HK-2 (cell line): ENCODE results near the gene ENTR1.
"Not testable (repeated sequence)": the region's sequence is repeated elsewhere in the genome, so short reads cannot be mapped to it uniquely, and the experiment has no call there.

Experiments used
- DNase-seq: peaks from one replicate; pipeline ENCODE4 v3.0.0-alpha.2; 2018; ENCODE audit not compliant: unreplicated experiment

Gene ENTR1

DNA sequence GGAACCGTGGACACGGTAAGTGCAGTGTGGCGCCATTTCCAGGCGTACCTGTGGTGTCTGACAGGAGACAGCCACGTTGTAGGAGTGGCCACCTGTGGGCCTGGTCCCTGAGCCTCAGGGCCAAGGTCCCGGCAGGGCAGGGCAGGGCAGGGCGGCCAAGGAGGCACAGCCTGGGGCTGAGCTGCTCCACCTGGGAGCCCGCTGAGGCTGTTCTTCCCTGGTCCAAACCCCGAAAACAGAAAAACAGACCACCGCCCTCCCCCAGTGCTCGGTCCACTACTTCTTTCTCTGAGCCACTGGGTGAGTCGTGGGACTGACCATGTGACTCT lies 8.6 kb upstream of the ENTR1 start:
- no peak for DNase-seq

DNA sequence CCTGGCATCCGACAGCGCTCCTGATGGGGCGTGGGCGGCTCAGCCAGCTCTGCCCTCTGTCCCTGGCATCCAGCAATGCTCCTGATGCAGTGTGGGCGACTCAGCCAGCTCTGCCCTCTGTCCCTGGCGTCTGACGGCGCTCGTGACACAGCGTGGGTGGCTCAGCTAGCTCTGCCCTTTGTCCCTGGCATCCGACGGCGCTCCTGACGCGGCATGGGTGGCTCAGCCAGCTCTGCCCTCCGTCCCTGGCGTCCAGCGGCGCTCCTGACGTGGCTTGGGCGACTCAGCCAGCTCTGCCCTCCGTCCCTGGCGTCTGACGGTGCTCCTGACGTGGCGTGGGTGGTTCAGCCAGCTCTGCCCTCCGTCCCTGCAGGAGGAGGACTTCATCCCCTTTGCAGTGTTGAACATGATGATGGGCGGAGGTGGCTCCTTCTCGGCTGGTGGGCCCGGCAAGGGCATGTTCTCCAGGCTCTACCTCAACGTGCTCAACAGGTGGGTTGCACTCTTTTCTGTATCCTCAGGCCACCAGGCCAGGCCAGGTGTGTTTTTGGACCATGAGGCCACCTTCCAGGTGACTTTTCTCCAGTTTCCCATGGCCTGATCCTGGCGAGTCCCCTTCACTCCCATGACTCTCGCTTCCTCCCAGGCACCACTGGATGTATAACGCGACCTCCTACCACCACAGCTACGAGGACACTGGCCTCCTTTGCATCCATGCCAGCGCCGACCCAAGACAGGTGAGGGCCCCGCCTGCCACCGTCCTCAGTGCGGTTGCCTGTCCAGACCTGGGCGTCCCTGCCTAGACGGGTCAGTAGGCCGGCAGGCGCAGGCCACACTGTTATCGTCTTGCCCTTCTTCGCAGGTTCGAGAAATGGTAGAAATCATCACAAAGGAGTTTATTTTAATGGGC lies 8.0 kb upstream of the ENTR1 start:
- DNase-seq: no peak

DNA sequence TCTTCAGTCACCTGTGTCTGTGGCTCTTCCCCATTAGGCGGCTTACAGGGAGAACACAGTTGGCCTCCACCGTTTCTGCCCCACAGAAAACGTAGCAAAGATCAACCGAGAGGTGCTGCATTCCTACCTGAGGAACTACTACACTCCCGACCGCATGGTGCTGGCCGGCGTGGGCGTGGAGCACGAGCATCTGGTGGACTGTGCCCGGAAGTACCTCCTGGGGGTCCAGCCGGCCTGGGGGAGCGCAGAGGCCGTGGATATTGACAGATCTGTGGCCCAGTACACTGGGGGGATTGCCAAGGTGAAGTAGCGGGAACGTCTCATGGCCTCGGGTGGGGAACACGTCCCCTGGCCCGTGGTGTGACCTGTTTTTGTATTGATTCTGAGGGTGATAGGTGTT lies 6.5 kb upstream of the ENTR1 start:
- DNase-seq: no peak

DNA sequence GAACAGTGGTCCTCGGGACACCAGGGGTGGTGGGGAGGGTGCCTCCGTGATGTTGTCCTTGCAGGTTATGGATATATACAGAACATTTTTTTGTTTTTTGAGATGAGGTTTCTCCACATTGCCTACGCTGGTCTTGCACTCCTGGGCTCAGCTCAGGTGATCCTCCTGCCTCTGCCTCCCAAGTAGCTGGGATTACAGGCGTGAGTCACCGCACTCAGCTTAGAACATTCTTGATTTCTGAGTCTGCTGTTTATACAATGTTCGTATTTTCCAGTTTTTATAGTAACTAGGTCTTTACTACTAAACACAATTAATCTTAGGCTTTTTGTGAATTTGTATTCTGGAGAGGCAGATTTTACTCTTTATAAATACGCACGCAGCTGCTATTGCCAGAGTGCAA lies 6.0 kb upstream of the ENTR1 start:
- DNase-seq: no peak

DNA sequence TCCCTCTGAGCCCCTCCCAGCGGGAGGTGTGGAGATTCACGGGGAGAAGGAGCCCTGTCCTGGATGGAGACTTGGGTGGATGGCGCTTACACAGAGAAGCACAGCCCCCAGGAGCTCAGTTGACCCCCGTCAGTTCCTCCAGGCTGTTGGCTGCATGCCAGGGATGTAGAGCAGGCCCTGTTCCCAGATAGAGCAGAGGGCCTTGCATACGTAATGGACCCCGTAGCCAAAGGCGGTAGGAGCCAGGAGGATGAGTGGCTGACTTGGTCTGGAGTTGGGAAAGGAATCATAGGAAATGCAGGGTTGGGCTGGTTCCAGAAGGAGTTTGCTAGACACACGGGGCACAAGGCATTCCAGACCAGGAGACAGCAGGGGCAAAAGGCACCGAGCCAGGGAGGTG lies 2.5 kb upstream of the ENTR1 start:
- DNase-seq: no peak

DNA sequence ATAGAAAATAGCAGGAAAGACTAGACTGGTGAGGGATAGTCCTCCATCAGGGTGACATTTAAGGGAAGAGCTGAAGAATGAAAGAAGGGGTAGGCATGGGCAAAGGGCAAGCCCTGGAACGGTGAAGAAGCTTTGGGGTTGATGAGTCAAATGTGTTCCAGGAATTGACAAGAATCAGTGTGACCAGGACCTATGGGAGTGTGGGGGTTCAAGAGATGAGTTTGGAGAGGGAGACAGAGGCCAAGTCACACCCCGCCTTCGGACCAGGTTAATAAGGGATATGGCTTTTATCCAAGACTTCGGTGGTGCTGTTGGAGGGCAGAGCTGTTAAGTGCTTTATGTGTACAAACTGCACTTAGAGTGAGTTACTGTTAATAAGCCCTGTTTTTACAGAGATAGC lies 964 bp upstream of the ENTR1 start:
- DNase-seq: no peak

DNA sequence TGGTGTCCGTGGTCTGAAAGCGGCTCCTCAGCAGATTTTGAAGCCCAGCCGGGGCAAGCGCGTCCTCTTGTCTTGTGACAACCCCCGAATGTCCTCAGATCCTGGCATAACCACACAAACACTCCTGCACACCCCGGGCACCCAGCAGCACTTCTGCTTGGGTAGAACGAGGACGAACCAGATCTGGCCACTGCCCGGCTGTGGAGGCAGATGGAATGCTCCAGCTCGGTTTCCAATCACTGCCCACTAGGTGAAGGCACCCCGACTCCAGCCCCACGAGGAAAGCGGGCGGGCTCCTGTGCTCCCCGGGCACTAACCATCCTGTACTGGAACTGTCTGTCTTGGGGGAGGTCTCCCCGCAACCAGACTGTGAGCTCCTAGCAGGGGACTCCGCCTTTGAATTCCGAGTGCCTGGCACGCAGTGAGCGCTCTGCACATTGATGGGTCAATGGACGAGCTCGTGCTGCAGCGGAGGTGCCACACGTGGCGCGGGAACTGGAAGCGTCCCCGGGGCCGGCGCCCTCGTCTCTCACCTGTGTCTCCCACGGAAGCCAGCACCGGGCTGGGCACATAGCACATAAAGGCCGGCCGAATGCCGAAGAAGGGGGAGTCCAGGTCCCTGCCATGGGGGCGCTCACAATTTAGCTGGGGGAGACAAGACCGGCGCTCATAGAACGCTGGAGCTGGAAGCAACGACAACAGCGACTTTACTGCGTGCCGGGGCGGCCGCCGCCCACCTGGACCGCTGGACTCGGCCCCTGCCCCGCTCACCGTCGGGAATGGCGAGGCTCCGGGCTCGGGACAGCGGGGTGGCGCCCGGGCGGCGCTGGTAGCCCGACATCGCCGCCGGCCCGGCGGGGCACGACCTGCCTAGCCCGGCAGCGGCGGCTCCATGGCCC lies 608 bp downstream of the ENTR1 start:
- DNase-seq: peak; percentile 61

DNA sequence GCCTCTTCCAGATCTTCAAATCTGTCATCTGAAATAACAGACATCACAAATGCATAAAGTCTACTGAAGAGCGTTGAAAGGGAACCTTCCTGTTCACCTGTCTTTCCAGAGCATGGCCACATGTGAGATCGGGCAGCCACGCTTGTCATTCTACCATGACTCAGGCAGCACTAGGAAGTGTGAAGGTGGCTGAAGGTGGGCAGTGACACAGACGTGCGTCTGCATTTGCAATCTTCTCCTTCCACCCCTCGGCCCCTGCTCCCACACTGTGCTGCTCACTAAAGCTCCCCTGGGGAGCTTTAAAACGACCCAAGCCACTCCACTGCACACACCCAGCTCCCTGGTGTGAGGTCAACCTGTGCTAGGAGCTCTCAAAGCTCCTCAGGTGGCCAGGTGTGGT lies 2.5 kb downstream of the ENTR1 start:
- DNase-seq: no peak

DNA sequence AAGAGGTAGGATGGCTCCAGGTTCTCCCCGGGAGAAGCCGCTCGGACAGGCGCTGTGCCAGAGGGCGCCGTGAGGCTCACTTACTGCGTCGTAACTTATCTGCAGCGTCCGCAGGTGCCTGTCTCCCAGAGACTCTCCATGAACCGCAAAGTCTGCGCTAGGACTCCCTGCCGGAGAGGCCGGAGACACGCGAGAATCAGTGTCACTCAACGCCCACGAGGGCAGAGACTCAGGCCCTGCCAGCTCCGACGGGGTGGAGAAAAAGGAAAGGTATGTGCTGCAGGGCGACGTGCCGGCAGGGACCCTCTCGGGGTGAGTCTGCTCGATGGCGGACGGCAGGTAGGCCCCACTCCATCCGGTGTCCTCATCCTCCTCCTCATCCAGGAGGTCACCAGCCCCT lies 3.4 kb downstream of the ENTR1 start:
- DNase-seq: not testable (repeated sequence)

DNA sequence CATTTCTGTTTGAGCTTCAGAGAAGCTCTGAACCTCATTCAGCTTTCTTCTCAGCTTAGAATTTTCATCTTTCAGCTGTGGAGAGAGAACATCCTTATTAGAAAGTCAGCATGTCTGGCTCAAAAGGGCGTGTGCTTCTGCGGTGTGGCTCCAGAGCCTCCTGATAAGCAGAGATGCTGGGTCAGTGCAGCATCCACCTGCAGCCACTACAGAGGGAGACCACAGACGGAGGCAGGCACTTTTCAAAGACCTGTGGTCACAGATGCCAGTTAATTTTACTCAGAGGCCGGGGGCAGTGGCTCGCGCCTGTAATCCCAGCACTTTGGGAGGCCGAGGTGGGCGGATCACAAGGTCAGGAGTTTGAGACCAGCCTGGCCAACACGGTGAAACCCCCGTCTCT lies 4.5 kb downstream of the ENTR1 start:
- DNase-seq: not testable (repeated sequence)

DNA sequence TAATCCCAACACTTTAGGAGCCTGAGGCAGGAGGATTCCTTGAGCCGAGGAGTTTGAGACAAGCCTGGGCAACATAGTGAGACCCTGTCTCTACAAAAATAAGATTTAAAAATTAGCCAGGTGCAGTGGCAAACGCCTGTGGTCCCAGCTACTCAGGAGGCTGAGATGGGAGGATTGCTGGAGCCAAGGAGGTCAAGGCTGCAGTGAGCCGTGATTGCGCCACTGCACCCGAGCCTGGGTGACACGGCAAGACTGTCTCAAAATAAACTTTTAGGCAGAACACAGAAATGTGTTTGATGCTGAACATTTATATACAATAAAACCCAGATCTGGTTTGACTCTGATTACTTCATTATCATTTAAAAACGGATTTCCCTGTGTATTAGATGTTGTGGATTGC lies 4.9 kb downstream of the ENTR1 start:
- no peak for DNase-seq

DNA sequence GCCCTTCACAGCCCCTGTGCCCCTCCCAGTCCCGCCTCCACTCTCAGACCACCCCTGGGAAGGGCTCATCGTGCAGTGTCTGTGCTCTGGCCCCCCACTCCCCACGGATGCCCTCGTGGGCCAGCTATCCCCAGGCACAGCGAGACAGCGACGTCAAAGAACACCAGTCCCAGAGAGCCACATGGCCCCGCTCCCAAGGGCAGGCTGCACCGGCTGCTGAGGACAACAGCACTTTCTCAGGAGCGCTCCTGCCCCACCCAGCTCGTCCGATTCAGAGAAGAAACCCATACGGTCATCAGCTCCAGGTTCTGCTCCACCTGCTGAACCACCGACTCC lies 5.6 kb downstream of the ENTR1 start:
- no peak for DNase-seq

DNA sequence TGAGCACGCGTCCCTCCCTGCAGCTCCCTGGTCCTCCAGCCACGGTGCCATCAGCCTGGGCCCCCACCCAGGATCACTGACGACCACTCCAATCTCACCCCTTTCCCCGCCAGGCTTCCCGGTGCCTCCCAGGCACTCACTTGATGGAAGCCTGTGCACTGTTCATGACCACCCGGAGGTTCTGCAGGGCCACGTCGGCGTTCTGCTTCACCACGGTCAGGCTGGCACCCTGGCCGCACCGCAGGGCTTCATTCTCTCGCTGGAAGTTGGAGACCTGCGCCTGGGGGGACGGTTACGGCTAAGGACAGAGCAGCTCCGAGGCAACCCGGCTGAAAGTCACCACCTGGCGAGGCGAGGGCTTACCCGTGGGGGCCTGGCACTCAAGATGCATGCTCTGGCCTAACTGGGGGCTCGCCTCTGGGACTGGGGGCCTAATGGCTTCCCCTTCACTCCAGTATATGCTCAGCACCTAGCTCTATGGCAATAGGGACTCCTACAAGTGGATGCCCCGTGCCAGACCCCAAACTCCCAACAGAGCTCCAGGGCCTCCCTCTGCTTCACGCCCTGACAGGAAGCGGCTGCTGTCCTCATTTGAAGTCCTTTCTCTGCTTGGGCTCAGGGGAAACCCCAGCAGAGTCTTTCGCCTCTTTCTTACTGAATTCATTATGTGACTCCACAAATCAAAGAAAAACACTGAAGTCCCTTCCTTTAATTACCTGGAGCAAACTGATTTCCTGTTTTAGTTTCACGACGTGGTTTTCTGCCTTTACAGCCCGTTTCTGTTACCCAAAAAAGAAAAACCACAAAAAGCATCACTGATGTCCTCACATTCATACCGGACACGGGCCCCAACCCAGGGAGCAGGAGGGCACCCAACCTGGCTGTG lies 6.3 kb downstream of the ENTR1 start:
- DNase-seq: no peak

DNA sequence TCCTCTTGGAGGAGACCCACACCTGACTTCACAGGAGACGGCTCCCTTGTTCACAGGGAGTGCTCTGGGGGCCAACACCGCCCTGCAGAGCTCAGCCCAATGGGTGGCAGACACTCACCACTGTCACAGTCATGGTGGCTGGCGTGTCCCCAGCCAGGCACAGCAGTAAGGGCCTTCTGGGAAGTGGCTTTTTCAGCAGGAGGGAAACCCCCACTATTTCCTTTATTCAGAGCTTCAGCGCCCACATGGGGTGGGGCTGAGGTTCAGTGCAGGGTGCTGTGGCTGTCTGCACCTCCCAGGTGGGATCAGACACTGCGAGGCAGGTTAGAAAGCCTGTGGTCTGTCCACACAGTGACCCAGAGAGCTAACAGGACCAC lies 6.9 kb downstream of the ENTR1 start:
- DNase-seq: no peak

DNA sequence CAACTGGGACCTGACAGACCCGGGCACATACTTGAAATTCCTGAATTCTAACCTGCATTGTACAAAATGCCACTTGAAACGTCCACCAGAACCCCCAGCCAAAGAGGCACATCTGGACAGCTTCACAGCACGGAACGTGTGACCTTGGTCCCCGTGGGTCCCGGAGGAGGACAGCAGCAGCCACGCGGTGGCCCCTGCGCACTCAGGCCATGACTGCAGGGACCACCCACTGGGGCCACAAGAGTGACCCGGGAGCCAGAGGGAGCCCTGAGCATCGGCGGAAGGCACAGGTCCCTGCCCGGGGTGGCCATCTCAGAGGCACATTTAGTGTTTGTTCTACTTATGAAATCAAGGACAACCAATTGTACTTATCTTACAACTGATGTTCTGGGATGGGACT lies 8.3 kb downstream of the ENTR1 start:
- DNase-seq: no peak

DNA sequence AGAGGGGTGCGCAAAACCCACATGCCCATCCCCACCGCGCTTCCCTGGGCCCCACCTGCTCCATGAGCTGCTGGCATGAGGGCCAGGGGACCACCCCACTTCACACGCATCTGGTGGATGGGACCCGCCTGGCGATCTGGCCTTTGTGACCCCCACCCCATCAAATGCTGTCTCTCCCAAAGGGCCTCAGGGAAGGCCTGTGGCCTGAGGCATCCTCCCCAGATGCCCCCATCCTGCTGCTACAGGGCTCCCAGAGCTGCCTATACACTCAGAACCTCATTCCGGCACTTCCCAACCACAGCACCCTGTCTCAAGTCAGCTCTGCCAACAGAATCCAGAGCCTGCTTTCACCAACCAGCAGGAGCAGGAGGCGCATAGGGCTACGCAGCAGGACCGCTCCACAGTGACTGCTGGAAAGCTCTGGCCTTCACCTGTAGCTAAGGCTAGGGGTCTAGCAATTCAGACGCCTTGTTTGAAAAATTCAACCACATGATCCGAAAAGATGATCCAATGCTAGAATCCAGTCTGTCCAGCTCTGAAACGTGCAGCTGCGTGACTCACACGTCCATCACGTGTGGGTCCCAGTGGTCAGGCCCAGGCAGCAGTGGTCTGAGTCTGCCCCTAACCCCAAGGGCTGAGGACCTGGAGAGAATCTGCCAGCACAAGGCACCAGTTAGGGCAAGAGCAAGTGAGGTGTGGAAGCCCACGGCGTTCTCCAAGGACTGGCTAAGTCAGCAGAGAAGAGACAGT lies 9.1 kb downstream of the ENTR1 start:
- DNase-seq: no peak

DNA sequence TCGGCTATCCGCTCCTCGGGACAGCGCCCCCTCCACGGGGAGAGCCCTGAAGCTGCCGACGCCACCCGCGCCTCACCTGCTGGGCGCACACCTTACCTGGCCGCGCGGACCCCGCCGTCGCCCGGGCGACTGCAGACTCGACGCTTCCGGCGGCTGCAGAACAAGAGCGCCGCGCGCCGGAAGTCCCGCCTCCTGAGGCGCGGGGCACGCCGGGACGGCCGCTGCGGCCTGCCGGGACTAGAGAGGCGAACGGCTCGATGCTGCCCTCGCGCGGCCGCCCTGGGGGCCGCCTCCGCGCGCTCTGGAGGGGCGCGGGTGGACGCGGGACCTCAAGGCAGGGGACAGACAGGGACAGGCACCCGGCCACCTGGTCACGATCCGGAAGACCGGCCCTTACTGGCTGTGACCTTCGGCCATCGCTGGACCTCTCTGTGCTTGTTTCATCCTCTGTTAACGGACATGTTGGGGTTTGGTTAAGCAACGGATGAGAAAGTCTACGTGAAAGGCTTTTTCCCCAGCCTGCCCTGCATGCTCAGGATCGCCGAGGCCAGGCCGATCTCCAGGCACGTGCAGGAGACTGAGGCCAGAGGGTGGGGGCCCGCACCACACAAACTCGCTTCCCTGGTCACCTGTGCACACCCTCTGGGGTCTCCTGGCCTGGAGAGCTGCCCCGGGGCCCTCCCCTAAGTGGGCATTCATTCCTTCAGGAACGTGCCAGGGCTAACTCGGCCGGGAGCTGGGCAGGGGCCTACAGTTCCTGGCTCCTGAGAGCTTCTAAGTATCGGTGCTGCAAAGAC lies 10.2 kb downstream of the ENTR1 start, which contains the start of gene SNAPC4:
SNAPC4 (minus strand) TSS at position 133 of the 797 bp plus-strand sequence. CDS start 1,742 bp downstream, outside the sequence.
- DNase-seq: peak; percentile 87

DNA sequence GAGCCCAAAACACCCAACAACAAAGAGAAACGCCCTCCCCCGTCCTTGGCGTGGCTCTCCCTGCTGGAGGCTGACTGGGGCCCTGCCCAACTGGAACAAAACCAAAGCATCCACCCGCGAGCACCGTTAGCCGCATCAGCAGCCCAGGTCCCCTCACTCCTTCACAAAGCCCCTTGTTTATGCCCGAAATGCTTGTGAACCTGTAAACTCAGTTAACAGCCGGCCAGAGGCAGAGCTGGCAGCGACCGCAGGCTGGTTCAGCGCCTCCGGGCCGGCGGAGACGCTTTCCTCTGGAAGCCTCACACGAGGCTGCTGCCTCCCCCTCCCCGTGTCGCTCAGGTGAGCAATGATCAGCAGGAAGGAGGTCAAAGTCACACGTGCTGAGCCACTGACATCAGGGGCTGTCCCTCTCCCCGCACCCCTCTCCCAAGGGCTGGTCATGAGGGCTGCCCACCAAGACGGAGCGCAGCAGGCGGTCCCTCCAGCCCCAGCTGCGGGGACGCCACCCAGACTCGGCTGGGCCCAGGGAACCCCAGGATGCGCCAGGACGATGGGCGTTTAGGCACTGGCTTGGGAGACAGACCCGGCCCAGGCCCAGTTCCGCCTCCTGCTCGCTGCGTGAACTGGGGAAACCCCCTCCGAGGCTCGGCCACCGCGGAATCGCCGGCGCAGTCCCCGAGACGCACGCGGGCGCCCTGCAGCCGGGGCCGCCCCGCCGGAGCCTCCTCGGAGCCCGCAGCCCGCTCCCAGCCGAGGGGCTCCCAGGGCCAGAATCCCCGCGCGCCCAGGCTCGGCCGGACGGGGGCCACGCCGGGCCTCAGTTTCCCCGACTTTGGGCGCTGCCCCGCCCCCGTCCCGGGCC lies 11.0 kb downstream of the ENTR1 start:
- peak; percentile 42 for DNase-seq

DNA sequence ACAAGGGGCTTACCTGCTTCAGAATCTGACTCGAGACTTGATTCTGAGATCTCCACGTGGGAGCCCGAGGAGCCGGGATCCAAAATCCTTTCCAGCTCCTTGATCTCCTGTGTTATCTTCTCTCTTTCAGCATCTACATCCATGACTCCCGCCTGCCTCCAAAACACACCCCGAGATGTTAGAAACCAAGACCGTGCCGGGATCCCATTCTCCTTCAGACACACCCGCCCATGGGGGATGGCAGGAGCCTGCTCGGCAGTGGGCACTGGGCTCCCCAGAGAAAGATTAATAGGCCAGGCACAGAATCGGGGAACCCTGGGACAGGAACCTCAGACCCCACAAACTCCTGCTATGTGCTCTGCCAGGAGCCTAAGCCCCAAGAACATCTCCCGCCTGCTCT lies 12.1 kb downstream of the ENTR1 start:
- DNase-seq: no peak

DNA sequence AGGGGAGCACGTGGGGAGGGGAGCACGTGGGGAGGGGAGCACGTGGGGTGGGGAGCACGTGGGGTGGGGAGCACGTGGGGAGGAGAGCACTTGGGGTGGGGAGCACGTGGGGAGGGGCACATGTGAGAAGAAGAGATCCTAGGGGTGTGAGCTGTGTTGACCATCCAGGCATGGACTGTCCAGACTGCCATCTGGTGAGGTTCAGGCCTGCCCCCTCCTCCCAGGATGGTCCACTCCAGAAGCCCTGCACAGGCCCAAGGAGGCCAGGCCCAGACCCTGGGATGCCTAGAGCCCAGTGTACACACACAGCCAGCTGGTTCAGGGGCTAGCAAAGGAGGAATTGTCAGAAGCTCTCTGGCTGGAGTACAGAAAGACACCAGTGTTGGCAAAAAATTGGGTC lies 12.8 kb downstream of the ENTR1 start:
- DNase-seq: no peak
